ENCODE data around the gene DIAPH1.

DIAPH1 gene

GRCh38 chr5:141484310-141484640, 134.5 kb downstream of the DIAPH1 start:
- DNase-seq (ENCODE audit: low spot score), result no peak

DNA sequence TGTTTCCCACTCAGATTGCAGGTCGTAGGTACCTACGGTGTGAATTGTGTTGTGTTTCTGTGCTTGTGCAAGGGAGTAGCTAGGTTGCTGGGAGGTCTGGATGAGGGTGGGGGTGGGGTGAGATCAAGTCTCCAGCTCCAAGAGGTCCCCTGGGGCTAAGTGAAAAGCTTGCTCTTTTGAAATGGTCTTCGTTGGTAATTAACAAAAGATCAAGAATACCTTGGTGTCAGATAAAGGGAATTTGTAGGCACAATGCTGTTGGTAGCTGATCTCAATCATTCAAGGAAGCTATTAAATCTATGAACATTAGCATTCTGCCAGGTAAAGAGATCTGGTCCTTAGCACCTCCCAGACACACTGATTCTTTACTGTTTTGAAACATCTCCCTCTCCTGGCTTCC, 134.9 kb downstream of the DIAPH1 start:
- no peak for DNase-seq (ENCODE audit: low spot score)

- no peak for DNase-seq (ENCODE audit: low spot score)
These were observed 139.0 kb downstream of the DIAPH1 start for GRCh38 chr5:141479776-141480175.

GRCh38 chr5:141478321-141478945, 140.4 kb downstream of the DIAPH1 start:
- no peak for DNase-seq (ENCODE audit: low spot score)

- DNase-seq (ENCODE audit: low spot score), result no peak
These were observed 141.0 kb downstream of the DIAPH1 start for GRCh38 chr5:141477815-141478214.

DNA sequence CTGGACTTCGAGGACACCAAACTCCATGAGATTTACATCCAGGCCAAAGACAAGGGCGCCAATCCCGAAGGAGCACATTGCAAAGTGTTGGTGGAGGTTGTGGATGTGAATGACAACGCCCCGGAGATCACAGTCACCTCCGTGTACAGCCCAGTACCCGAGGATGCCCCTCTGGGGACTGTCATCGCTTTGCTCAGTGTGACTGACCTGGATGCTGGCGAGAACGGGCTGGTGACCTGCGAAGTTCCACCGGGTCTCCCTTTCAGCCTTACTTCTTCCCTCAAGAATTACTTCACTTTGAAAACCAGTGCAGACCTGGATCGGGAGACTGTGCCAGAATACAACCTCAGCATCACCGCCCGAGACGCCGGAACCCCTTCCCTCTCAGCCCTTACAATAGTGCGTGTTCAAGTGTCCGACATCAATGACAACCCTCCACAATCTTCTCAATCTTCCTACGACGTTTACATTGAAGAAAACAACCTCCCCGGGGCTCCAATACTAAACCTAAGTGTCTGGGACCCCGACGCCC, 141.7 kb downstream of the DIAPH1 start:
- DNase-seq (ENCODE audit: low spot score), result no peak

DNA sequence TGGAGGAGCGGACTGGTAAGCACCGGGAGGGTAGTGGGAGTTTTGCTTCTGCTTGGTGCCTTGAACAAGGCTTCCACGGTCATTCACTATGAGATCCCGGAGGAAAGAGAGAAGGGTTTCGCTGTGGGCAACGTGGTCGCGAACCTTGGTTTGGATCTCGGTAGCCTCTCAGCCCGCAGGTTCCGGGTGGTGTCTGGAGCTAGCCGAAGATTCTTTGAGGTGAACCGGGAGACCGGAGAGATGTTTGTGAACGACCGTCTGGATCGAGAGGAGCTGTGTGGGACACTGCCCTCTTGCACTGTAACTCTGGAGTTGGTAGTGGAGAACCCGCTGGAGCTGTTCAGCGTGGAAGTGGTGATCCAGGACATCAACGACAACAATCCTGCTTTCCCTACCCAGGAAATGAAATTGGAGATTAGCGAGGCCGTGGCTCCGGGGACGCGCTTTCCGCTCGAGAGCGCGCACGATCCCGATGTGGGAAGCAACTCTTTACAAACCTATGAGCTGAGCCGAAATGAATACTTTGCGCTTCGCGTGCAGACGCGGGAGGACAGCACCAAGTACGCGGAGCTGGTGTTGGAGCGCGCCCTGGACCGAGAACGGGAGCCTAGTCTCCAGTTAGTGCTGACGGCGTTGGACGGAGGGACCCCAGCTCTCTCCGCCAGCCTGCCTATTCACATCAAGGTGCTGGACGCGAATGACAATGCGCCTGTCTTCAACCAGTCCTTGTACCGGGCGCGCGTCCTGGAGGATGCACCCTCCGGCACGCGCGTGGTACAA, 142.5 kb downstream of the DIAPH1 start:
- no peak for DNase-seq (ENCODE audit: low spot score)

DNA sequence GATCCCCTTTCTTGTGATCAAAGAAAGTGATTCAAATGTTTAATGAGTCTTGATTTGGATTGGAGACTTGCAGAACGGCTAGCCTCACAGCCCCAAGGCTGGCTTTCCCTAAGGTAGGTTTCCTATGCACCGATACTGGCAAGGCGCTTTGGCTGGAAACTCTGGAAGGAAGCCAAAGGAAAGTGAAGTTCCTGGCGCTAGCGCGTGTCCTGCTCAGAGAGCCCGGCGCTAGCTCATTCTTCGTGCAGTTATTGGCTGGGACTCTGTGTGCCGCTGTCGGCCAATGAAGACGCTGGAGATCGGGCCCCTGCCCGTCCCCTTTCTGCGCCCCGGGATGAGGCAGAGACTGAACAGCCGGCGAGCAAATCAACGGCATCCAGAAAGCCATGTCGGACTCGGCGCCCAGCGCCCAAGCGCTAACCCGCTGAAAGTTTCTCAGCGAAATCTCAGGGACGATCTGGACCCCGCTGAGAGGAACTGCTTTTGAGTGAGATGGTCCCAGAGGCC, 143.1 kb downstream of the DIAPH1 start, which contains the start of gene PCDHGC3:
PCDHGC3 (plus strand) TSS at position 342 of the 507 bp plus-strand sequence; CDS start at position 493, 151 bp downstream.
- DNase-seq (ENCODE audit: low spot score), result no peak

- DNase-seq (ENCODE audit: low spot score), result no peak
These were observed 153.4 kb downstream of the DIAPH1 start for GRCh38 chr5:141465351-141465750.
